ENCODE results near the gene GDAP2.

- TF ChIP-seq CTCF (IDR thresholded peaks at IDR 0.05) (no peak), POLR2AphosphoS5 (IDR thresholded peaks at IDR 0.05) (no peak), POLR2A (IDR thresholded peaks at IDR 0.05) (no peak), EP300 (IDR thresholded peaks at IDR 0.05) (no peak)
These were observed 26.5 kb downstream of the GDAP2 start for GRCh38 chr1:117902944-117903343.

All from stomach (tissue), 4 donors.